Neural cell (in vitro differentiated cells): ENCODE results near the gene LIPC. TPM values are rescaled to one million over a fixed set of nuclear protein-coding genes. Genes with fewer than 3 reads are reported as not detected.

Experiments
- H2AFZ ChIP-seq: fragments of 200-600, 300-800 bp; sonication (generic), shearing (Covaris generic); 2 replicates; pipeline ENCODE4 v1.6.0; 2014; ENCODE audit warnings: low read depth, mild to moderate bottlenecking, antibody characterized with exemption, low read length, moderate library complexity
- H3F3A ChIP-seq: fragments of 200-600 bp; shearing (Covaris generic); 2 replicates; pipeline ENCODE4 v1.6.1; 2016; ENCODE audit warnings: mild to moderate bottlenecking, moderate library complexity, mixed read lengths, antibody characterized with exemption, low read length; ENCODE audit not compliant: insufficient read depth, poor library complexity, severe bottlenecking
- H3K27ac ChIP-seq: fragments of 200-600, 300-800 bp; sonication (generic), shearing (Covaris generic); 2 replicates; pipeline ENCODE4 v1.5.1; 2014; ENCODE audit warnings: mild to moderate bottlenecking, low read length, moderate library complexity
- H3K27me3 ChIP-seq: fragments of 300-800, 200-600 bp; sonication (generic), shearing (Covaris generic); 2 replicates; pipeline ENCODE4 v1.6.0; 2014; ENCODE audit warnings: mild to moderate bottlenecking, low read depth, low read length, moderate library complexity; ENCODE audit not compliant: insufficient read depth
- H3K36me3 ChIP-seq: fragments of 300-800, 200-600 bp; sonication (generic), shearing (Covaris generic); 2 replicates; pipeline ENCODE4 v1.5.1; 2014; ENCODE audit warnings: mild to moderate bottlenecking, antibody characterized with exemption, low read length, moderate library complexity; ENCODE audit not compliant: insufficient read depth
- H3K4me2 ChIP-seq: fragments of 300-800, 200-600 bp; sonication (generic), shearing (Covaris generic); 2 replicates; pipeline ENCODE4 v1.6.0; 2014; ENCODE audit warnings: mild to moderate bottlenecking, low read length
- H3K4me3 ChIP-seq: fragments of 300-800, 200-600 bp; sonication (generic), shearing (Covaris generic); 2 replicates; pipeline ENCODE4 v1.5.1; 2014; ENCODE audit warnings: mild to moderate bottlenecking, low read length, moderate library complexity
- H3K79me2 ChIP-seq: fragments of 200-600 bp; shearing (Covaris generic); replicated peaks from 2 replicates; pipeline ENCODE4 v1.6.0; 2014; ENCODE audit warnings: mild to moderate bottlenecking, low read length, moderate library complexity; ENCODE audit not compliant: insufficient read depth
- H3K9ac ChIP-seq: fragments of 300-800, 200-600 bp; sonication (generic), shearing (Covaris generic); 2 replicates; pipeline ENCODE4 v1.6.1; 2016; ENCODE audit warnings: mild to moderate bottlenecking, low read length, mixed read lengths
- H3K9me2 ChIP-seq: fragments of 200-600 bp; shearing (Covaris generic); 2 replicates; pipeline ENCODE4 v1.6.1; 2016; ENCODE audit warnings: mild to moderate bottlenecking, low read length, mixed read lengths; ENCODE audit not compliant: insufficient read depth
- H3K9me3 ChIP-seq: fragments of 200-600, 300-800 bp; sonication (generic), shearing (Covaris generic); 2 replicates; pipeline ENCODE4 v1.6.1; 2016; ENCODE audit warnings: mild to moderate bottlenecking, mixed run types, low read length, moderate library complexity, mixed read lengths
- H4K20me1 ChIP-seq: fragments of 200-600 bp; shearing (Covaris generic); 2 replicates; pipeline ENCODE4 v1.6.1; 2016; ENCODE audit warnings: mild to moderate bottlenecking, mixed run types; ENCODE audit not compliant: insufficient read depth
- EP300 ChIP-seq: fragments of 450-650 bp; conservative IDR thresholded peaks from 2 replicates; pipeline ENCODE4 v1.6.1; 2014; ENCODE audit warnings: antibody characterized with exemption, mild to moderate bottlenecking, moderate library complexity; ENCODE audit not compliant: poor library complexity, severe bottlenecking
- EZH2 ChIP-seq: fragments of 200-600, 300-800 bp; shearing (Covaris generic), sonication (generic); IDR thresholded peaks from 2 replicates; pipeline ENCODE4 v1.6.1; 2014; ENCODE audit warnings: antibody characterized with exemption, low read length, borderline replicate concordance, mild to moderate bottlenecking; ENCODE audit not compliant: insufficient read depth, poor library complexity, severe bottlenecking
- MXI1 ChIP-seq: fragments of 450-650 bp; conservative IDR thresholded peaks from 2 replicates; pipeline ENCODE4 v1.6.1; 2014; ENCODE audit warnings: antibody characterized with exemption, mild to moderate bottlenecking; ENCODE audit not compliant: poor library complexity, severe bottlenecking
- POLR2AphosphoS5 ChIP-seq: IDR thresholded peaks from 2 replicates; pipeline ENCODE4 v1.6.1; 2012
- RAD21 ChIP-seq: fragments of 450-650 bp; conservative IDR thresholded peaks from 2 replicates; pipeline ENCODE4 v1.6.1; 2014; ENCODE audit warnings: antibody characterized with exemption, mild to moderate bottlenecking, moderate library complexity
- SMC3 ChIP-seq: fragments of 450-650 bp; conservative IDR thresholded peaks from 2 replicates; pipeline ENCODE4 v1.6.1; 2014; ENCODE audit warnings: antibody characterized with exemption, mild to moderate bottlenecking, moderate library complexity; ENCODE audit not compliant: poor library complexity
- TAF1 ChIP-seq: IDR thresholded peaks from 2 replicates; pipeline ENCODE4 v1.6.1; 2012; ENCODE audit warnings: low read depth
- polyA plus RNA-seq: library from polyadenylated mRNA; depleted of rRNA; stranded (reverse); fragments of >200 nt; gene quantifications from 2 replicates; pipeline ENCODE4 v1.2.3, GENCODE V29; 2014
- TF ChIP-seq, protein P1 (sequence below): IDR thresholded peaks from 2 replicates; pipeline ENCODE4 v1.6.1; 2012; ENCODE audit warnings: borderline replicate concordance
- TF ChIP-seq, protein P2 (sequence below): fragments of 450-650 bp; IDR thresholded peaks from 2 replicates; pipeline ENCODE4 v1.5.1; 2014; ENCODE audit warnings: antibody characterized with exemption, mild to moderate bottlenecking, moderate library complexity; ENCODE audit not compliant: poor library complexity, severe bottlenecking

Gene LIPC
- polyA plus RNA-seq, 1 donor from 2014 or later = not detected

DNA sequence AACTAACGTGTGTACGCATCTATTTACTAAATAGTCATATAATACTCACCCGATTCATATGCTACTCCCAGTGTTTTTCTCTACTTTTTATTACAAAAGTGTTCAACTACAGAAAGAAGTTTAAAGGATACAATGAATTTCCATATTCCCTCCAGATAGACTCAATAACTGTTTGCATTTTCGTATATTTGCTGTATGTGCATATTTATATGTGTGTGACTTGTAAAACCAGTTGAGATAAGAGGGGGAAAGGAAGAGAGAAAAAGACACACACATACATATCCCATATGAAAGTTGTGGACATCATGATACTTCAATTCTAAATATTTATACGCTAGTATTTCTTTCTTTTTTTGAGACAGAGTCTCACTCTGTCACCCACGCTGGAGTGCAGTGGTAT, 14.1 kb downstream of the LIPC start:
- no peak overlapping the region for H3K27ac ChIP-seq
- no peaks in the 10 kb centered on the region for H3K27me3 ChIP-seq
- no peaks in the 10 kb centered on the region for H3K9me3 ChIP-seq
- no peaks in the 10 kb centered on the region for H3K36me3 ChIP-seq
- H3K9me2 ChIP-seq = no peaks in the 10 kb centered on the region
- H3K4me3 ChIP-seq = no peak overlapping the region
- H3K9ac ChIP-seq = no peak overlapping the region
- H3F3A ChIP-seq = no peaks in the 10 kb centered on the region
- H4K20me1 ChIP-seq = no peaks in the 10 kb centered on the region
- H3K4me2 ChIP-seq = no peak overlapping the region
- no peak overlapping the region for H2AFZ ChIP-seq
- no peaks in the 10 kb centered on the region for H3K79me2 ChIP-seq
- TF ChIP-seq EZH2 (no peak), TAF1 (no peak), EP300 (no peak), SMC3 (no peak), MXI1 (no peak), RAD21 (no peak)
- TF ChIP-seq, protein P1, sequence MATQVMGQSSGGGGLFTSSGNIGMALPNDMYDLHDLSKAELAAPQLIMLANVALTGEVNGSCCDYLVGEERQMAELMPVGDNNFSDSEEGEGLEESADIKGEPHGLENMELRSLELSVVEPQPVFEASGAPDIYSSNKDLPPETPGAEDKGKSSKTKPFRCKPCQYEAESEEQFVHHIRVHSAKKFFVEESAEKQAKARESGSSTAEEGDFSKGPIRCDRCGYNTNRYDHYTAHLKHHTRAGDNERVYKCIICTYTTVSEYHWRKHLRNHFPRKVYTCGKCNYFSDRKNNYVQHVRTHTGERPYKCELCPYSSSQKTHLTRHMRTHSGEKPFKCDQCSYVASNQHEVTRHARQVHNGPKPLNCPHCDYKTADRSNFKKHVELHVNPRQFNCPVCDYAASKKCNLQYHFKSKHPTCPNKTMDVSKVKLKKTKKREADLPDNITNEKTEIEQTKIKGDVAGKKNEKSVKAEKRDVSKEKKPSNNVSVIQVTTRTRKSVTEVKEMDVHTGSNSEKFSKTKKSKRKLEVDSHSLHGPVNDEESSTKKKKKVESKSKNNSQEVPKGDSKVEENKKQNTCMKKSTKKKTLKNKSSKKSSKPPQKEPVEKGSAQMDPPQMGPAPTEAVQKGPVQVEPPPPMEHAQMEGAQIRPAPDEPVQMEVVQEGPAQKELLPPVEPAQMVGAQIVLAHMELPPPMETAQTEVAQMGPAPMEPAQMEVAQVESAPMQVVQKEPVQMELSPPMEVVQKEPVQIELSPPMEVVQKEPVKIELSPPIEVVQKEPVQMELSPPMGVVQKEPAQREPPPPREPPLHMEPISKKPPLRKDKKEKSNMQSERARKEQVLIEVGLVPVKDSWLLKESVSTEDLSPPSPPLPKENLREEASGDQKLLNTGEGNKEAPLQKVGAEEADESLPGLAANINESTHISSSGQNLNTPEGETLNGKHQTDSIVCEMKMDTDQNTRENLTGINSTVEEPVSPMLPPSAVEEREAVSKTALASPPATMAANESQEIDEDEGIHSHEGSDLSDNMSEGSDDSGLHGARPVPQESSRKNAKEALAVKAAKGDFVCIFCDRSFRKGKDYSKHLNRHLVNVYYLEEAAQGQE = no peak
- TF ChIP-seq, protein P2, sequence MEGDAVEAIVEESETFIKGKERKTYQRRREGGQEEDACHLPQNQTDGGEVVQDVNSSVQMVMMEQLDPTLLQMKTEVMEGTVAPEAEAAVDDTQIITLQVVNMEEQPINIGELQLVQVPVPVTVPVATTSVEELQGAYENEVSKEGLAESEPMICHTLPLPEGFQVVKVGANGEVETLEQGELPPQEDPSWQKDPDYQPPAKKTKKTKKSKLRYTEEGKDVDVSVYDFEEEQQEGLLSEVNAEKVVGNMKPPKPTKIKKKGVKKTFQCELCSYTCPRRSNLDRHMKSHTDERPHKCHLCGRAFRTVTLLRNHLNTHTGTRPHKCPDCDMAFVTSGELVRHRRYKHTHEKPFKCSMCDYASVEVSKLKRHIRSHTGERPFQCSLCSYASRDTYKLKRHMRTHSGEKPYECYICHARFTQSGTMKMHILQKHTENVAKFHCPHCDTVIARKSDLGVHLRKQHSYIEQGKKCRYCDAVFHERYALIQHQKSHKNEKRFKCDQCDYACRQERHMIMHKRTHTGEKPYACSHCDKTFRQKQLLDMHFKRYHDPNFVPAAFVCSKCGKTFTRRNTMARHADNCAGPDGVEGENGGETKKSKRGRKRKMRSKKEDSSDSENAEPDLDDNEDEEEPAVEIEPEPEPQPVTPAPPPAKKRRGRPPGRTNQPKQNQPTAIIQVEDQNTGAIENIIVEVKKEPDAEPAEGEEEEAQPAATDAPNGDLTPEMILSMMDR = no peak

DNA sequence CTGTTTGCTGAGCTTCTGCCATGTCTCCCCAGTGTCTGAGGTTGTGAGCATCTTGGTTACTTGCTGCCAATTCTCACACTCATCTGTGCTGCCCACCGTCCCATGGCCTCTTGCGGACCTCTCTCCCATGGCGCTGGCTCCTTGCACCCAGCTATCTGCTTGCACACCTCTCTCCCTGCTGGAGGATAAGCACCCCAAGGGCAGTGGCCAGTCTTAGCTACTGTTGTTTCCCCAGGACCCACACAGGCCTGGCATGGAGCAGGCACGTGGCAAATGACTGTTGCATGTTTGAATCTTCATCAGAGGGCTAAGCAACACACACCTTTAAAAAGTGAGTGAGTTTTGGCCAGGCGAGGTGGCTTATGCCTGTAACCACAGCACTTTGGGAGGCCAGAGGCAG, 14.7 kb downstream of the LIPC start:
- H3K9me3 ChIP-seq = no peaks in the 10 kb centered on the region
- no peaks in the 10 kb centered on the region for H3F3A ChIP-seq
- H3K4me2 ChIP-seq = no peak overlapping the region
- no peak overlapping the region for H3K9ac ChIP-seq
- H3K4me3 ChIP-seq = no peak overlapping the region
- no peak overlapping the region for H3K27ac ChIP-seq
- no peaks in the 10 kb centered on the region for H3K9me2 ChIP-seq
- H3K27me3 ChIP-seq = no peaks in the 10 kb centered on the region
- no peaks in the 10 kb centered on the region for H4K20me1 ChIP-seq
- no peaks in the 10 kb centered on the region for H3K79me2 ChIP-seq
- TF ChIP-seq EP300 (no peak), MXI1 (no peak), POLR2AphosphoS5 (no peak), TAF1 (no peak), EZH2 (no peak), SMC3 (no peak), RAD21 (no peak)
- TF ChIP-seq, protein P2 = no peak
- TF ChIP-seq, protein P1 = no peak
- H3K36me3 ChIP-seq = no peaks in the 10 kb centered on the region
- H2AFZ ChIP-seq = no peak overlapping the region
